NCI-H1048 (cell line): ENCODE results near the gene C2CD4C.
"Not testable (repeated sequence)": the region's sequence is repeated elsewhere in the genome, so short reads cannot be mapped to it uniquely, and the experiment has no call there.

Experiments used
- DNase-seq: peaks from one replicate; lab custom pipeline; 2025; lab: John Stamatoyannopoulos, UW

The C2CD4C gene

GRCh38 chr19:381901-382300 is 27.0 kb downstream of the C2CD4C start:
- not testable (repeated sequence) for DNase-seq

GRCh38 chr19:380618-381219 is 28.2 kb downstream of the C2CD4C start:
- DNase-seq = not testable (repeated sequence)

GRCh38 chr19:379796-380195 is 29.2 kb downstream of the C2CD4C start:
- no peak for DNase-seq

- DNase-seq = no peak
Measured at GRCh38 chr19:378706-379105, 30.2 kb downstream of the C2CD4C start.

- no peak for DNase-seq
Measured at GRCh38 chr19:377801-378581, 31.0 kb downstream of the C2CD4C start.

- DNase-seq = no peak
Measured at GRCh38 chr19:376111-376470, 32.9 kb downstream of the C2CD4C start.

- DNase-seq = no peak
Measured at GRCh38 chr19:375395-376110, 33.4 kb downstream of the C2CD4C start.

GRCh38 chr19:374886-375235 is 34.1 kb downstream of the C2CD4C start:
- DNase-seq = no peak

- DNase-seq = no peak
Measured at GRCh38 chr19:374183-374885, 34.6 kb downstream of the C2CD4C start.

GRCh38 chr19:373391-374182 is 35.4 kb downstream of the C2CD4C start:
- DNase-seq = no peak

GRCh38 chr19:372306-372890 is 36.5 kb downstream of the C2CD4C start:
- DNase-seq = no peak

GRCh38 chr19:371501-372168 is 37.3 kb downstream of the C2CD4C start:
- DNase-seq = no peak

GRCh38 chr19:370641-371330 is 38.2 kb downstream of the C2CD4C start:
- DNase-seq = no peak

GRCh38 chr19:369876-370275 is 39.1 kb downstream of the C2CD4C start:
- no peak for DNase-seq

GRCh38 chr19:369256-369655 is 39.7 kb downstream of the C2CD4C start:
- no peak for DNase-seq

GRCh38 chr19:368630-369024 is 40.3 kb downstream of the C2CD4C start:
- no peak for DNase-seq

- no peak for DNase-seq
Measured at GRCh38 chr19:367963-368629, 40.9 kb downstream of the C2CD4C start.

GRCh38 chr19:367561-367960 is 41.4 kb downstream of the C2CD4C start:
- no peak for DNase-seq

GRCh38 chr19:366951-367350 is 42.0 kb downstream of the C2CD4C start:
- DNase-seq = no peak
